G401.6 (cell line): ENCODE data around the gene SRGAP1.
"Not testable (repeated sequence)": the region's sequence is repeated elsewhere in the genome, so short reads cannot be mapped to it uniquely, and the experiment has no call there.

ENCODE experiments used
- FAIRE-seq: peaks from 2 replicates; lab custom pipeline; 2012; peaks lifted over from hg19 to GRCh38; lab: Jason Lieb, UNC

Gene SRGAP1

DNA sequence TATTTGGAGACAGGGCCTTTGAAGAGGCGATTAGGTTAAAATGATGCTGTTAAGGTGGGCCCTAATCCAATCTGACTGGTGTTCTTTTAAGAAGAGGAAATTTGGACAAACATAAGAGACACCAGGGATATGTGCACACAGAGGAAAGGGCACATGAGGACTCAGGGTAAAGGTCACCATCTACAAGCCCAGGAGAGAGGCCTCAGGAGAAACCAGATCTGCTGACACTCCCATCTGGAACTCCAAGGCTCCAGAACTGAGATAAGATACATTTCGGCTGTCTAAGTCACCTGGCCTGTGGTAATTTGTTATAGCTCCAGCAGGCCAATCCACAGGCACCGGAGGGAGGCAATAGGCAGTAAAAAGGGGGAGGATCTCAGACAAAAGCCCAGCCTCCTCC, 329.0 kb downstream of the SRGAP1 start:
- no peak for FAIRE-seq

DNA sequence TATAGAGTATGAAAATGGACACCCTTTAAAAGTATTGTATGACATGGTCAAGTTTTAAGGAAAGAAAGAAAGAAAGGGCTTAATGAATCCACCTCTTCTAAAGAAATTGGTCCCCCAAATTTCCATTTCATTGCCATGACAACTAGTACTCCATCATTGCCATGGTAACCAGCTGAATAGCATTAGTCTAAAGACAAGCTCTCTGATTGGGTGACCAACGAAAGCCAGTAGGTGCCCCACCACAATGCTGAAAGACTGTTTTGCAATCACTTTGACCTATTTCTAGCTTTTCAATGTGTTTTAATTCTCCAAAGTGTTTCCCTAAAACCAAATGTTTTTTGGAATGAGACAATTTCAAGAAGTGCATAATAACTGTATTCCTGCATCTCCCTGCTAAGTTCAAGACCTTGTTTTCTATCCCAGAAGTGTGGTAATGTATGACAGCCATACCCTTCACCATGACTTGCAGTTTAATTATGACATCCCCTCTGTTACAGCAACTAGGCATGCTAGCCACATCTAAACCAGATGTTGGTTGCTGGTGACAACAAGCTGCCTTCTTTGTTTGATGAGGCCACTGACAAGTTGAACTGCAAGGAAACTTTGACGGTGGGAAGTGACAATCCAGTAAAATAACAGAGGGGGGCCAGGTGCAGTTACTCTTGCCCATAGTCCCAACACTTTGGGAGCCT, 330.9 kb downstream of the SRGAP1 start:
- FAIRE-seq, result no peak

DNA sequence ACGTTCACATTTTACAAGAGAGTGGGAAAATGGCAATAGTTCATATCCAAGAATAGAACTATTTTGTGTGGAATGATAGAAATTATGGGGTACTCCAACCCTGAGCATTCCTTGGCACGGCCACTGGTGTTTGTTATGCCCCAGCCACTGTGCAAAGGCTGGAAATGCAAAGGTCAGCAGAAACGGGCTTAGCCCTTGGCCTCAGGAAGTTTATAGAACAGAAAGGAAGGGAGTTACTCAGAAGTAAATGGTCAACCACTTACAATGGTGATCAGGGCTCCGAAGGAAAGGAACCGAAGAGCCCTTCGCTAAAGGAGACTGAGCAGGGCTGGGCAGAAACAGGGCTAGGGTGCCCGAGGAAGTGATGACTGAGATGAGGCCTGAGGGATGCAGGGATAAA, 332.5 kb downstream of the SRGAP1 start:
- no peak for FAIRE-seq

DNA sequence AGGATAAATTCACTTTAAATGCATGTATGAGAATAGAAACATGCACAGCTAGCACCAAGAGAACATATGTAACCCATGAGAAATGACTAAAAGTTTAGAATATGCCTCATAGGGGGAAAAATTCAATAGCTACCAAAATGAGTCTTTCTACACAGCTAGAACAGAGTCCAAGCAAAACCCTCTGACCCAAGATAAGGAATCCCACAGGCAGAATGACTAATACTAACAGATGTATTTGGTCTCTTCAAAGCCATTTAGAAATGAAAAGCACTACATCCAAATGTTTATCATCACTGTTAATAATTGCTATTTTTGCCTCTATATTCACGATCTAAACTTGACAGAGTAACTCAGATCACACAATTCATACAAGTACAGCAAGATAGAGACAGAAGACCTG, 333.6 kb downstream of the SRGAP1 start:
- no peak for FAIRE-seq

DNA sequence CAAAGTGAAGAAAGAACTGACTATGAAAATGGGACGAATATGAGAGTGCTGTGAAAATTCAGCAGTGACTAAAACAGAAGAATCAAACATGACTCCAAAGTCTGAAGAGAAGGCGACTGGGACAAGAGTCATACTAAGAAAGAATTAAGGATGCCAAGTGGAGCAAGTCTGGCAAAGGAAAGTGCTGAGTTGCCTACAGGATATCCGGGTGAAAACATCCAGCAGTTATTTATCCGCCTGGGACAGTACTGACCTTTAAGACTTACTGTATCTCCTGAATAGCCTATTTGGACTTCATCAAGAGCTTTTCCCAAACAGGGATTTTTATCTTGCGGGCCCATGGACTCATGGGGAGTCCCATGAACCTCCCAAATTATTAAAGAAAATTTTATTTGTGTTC, 336.5 kb downstream of the SRGAP1 start:
- no peak for FAIRE-seq

DNA sequence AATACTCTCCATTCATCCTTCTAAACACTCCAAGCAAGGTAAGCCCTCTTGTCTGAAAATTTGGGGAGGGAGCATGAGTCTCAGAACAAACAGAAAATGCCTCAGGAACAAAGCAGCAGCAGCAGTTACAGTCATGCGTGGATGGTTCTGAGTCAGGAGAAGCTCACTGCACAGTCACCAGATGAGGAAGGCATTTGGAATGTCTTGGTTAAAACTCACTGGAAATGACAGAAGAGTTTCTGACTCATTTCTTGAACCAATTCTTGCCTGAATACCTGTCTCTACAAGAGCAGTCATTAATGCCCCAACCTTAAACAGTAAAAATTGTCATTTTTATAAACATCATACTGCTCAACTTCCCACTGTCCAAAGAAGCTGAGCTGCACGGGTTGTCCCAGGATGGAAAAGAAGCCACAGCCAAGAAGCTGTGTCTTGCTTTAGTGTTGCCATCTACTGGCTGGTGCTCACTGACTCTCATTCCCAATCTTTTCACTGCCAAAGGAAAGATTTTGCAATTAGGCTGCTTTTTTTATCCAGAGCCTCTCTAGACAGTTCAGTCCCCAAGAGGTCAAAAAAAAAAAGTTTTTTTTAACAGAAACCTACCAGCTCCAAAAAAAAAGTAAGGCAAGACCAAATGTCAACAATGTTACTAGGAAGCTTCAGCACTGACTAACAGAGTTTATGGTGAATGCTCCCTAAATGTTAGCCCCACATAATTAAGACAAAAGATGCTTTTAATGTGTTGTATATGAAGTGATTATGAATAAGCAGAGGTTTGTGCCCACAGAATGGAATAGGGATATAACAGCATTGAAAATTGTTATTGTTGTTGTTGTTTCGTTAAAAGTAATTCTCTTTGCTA, 337.2 kb downstream of the SRGAP1 start:
- peak; percentile 88 for FAIRE-seq

DNA sequence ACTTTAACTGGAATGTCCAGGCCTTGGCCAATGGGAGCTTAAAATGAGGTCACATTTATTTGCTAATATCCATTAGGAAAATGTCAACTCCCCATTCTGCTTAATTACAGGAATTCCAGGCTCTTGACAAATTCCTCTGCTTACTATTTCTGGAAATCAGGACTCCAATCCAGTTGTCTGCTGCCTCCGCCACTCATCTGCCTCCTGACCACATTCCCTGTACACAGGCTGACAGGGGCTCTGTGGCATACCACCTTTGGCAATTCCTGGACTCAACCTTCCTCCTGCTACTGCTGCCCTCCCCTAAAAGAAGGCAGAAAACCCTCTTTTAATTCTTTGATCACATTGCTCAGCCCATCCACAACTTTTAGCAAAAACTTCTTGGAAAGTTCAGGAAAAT, 339.7 kb downstream of the SRGAP1 start:
- no peak for FAIRE-seq

DNA sequence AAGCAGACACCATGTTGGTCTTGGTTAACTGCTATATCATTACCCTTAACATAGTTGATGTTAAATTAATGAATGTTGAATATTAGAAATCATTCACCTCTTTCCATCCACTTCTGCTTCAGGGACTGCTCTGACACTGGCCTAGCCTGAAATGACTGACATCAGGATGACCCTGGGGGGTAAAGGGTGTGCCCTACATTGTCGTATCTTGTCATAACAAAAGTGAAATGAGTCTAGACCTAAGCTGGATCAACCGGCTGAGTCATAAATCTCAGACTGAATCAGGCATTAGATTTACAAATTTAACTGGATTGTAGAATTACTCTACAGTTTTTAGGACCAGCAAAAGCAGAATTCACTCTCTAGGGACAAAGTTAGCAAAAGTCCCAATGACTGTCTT, 342.3 kb downstream of the SRGAP1 start:
- no peak for FAIRE-seq

DNA sequence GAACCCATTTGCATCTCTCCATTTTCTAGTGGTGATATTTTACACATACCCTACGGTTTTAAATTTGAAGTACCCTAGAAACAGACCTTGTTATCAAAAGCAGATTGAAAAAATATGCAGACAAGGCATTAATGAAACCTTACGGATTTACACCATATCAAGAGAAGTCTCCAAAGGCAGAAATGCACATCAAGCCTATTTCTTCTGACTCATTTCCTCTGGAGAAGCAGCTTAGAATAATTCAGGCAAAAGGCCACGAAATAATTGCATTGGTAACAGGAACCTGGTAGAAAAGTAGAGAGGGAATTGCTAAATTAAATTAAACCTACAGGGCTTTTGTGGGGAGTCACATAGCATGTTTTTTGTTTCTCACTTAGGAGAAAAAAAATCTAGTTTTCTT, 342.9 kb downstream of the SRGAP1 start:
- FAIRE-seq, result no peak

DNA sequence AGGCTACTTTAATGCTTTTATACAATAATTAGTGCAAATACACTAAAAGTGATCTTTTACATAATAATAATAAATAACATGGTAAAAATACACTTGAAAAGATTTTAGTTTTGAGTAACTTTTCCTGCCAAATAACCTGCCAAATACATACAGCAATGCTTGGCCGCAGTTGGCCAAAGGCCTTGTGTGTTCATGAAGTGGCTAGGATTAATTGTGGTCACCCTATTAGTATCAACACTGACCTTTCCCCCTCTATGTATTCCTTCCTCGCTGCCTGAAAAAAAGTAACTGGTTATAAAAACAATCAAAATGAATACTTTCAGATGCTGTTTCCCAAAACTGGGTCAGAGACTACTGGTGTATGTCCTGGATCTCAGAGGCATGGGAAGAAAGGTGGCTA, 343.3 kb downstream of the SRGAP1 start:
- FAIRE-seq, result no peak

DNA sequence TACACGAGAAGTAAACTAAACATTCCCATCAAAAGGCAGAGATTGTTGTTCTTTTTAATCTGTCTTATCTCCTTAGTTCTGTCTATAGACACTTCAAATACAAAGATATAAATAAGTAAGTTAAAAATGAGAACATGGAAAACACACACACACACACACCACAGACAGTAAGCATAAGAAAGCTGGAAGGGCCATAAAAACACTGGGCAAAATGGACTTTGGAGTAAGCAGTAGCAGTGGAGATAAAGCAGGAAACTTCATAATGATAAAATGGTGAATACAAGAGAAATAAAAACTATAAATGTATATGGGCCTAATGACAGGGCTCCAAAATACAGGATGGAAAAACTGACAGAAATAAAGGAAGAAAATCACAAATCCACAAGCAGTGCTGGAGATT, 345.0 kb downstream of the SRGAP1 start:
- FAIRE-seq, result no peak

DNA sequence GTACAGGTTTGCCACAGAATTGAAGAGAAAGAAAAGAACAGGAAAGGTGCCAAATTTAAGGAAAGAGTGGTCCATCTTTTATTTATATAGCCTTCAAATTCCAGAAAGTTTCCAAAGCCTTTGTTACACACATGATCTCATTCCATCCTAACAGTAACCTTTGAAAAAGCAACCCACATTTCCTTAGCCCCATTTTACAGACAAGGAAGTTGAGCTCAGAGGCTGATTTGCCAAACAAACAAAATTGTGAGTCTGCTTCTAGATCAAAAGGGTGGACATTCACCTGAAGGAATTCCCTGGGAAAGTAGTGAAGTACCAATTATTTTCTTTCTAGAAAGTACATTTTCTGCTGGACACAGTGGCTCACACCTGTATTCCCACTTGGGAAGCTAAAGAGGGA, 345.6 kb downstream of the SRGAP1 start:
- FAIRE-seq, result no peak

DNA sequence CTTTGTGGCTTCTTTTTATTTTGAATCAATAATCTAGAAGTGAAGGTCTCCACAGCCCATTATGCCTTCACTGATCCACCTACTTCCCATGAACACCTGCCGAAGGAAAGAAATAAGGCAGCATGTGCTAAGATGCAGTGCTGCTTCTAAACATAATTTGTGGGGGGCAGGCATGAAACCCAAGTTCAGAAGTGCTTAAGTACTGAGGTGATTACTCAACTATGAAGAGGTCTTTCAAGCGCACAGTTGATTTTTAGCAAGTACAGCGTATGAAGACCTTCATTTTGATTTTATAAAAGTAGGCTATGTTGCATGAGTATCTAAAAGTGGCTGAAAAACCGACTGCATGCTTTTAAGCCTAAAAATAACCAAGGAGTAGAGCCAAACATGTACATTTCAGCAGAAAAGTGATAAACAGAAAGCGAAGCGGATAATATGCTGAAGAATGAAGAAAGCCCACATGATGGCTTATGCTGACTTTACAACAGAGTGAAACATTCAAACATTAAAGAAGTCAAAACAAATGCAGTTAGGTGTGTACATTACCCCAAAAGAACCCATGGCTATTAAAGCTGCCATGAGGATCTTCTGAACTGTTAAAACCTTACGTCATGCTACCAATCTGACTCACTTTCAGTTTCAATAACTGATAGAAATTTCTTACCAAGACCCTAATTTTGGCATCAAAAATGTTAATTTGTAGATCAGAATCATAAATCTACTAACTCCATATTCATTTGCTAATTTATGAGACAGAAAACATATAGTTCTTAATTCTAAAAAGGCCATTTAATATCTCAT, 348.3 kb downstream of the SRGAP1 start:
- no peak for FAIRE-seq

DNA sequence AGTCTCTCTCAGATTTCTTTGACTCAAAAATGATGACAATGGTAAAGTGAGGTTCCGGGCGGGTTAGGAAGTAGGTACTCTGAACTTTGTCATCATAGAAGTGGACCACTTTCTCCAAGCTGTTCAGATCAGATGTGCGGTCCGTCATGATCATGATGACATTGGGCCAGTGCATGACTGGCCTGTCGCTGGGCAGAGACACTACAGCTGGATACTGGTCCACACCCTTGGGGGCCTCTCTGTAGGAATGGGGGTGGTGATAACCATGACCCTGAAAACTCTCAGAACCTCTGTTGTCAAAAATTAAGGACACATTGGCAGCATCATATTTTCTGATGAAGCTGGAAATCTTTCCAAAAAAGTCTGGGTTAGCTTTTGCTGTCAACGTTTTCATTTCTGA, 349.4 kb downstream of the SRGAP1 start:
- no peak for FAIRE-seq

DNA sequence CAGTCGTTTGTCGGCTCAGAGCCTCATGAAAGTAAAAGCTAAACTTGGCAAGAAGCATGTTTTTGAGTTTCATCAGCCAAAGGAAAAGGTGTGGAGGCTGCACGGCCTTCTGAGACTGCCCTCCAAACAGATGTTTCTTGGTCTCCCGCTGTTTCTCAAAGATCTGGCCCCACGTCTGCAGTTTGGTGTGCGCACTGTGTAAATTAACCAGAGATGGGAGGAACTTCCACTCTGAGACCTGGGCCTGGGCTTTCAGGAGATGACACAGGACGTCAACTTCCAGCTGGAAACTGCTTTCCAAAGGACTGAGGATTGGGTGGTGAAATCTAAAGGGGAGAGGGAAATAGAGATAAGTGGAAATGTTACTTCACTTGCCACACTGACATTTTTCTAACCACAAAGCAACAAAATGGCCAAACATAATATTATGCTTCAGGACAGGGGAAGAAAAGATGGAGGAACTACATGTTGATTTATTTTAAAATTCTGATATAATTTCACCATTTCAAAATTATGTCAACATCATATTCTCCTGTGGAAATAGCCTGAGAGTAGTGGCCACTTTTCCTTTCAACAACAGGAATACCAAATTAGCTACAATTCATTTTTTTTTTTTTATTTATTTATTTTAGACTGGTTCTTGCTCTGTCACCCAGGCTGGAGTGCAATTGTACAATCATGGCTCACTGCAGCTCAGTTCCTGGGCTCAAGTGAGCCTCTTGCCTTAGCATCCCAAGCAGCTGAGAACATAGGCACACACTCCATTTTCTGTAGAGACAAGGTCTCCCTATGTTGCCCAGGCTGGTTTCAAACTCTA, 350.0 kb downstream of the SRGAP1 start:
- FAIRE-seq, result no peak

DNA sequence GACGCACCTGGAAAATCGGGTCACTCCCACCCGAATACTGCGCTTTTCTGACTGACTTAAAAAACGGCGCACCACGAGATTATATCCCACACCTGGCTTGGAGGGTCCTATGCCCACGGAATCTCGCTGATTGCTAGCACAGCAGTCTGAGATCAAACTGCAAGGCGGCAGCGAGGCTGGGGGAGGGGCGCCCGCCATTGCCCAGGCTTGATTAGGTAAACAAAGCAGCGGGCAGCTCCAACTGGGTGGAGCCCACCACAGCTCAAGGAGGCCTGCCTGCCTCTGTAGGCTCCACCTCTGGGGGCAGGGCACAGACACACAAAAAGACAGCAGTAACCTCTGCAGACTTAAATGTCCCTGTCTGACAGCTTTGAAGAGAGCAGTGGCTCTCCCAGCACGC, 351.3 kb downstream of the SRGAP1 start:
- not testable (repeated sequence) for FAIRE-seq

DNA sequence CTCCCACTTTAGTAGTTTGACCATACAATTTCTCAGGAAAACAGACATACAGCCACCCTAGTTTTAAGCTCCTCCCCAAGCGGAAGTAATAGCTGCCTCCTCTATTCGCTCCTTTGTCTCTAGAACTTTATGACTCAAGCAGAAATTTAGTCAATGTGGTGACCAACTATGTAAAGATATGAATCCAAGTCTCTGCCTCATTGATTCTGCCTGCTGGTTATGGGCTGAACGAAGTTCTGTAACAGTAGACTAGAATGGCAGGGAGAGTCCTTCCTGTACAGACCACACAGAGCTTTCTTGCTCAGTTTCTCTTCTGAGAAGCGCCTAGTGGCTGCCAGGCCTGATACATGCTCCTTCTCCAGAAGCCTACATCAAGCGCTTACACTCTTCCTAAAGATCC, 358.5 kb downstream of the SRGAP1 start:
- no peak for FAIRE-seq

DNA sequence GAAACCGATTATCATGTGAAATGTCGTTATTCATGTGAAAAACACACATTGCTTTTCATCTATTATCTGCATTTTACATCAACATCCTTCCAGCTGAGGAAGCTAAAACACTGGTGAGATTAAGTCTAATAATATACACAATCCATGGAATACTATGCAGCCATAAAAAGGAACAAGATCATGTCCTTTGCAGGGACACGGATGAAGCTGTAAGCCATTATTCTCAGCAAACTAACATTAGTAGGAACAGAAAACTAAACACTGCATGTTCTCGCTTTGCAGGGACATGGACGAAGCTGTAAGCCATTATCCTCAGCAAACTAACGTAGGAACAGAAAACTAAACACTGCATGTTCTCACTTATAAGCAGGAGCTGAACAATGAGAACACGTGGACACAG, 359.3 kb downstream of the SRGAP1 start:
- FAIRE-seq, result no peak

DNA sequence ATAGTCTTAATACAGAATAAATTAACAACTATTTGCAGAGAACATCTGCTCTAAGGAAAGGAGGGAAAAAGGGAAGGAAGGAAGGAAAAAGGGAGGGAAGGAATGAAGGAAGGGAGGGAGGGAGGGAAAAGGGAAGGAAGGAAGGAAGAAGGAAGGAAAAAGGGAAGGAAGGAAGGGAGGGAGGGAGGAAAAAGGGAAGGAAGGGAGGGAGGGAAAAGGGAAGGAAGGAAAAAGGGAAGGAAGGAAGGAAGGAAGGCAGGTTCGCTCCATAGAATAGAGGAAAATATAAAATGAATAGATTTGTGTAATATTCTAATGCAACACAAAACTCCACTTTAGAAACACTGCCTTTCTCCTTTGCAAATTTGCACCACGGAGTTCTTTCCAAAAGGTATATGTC, 361.0 kb downstream of the SRGAP1 start:
- FAIRE-seq, result no peak

DNA sequence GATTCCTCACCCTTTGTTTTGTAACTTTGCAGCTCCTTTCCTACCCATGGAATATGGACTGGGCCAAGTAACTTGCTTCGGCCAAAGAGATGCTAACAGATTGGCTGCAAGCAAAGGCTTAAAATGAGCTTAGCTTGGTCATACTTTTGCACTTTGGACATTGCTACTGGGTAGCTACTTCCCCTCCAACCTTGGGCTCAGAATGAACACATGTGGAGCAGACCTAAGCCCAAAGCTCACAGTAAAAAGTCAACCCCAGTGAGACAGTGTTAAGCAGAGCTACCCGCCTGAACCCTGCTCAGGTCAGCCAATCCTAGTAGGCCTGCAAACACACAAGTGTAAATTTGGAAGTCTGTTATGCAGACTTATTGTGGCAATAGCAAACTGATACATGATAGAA, 363.0 kb downstream of the SRGAP1 start:
- no peak for FAIRE-seq
